ENCODE data around the gene RASAL2.

GRCh38 chr1:178241837-178242236 lies 147.9 kb downstream of the RASAL2 start:
- peak in 1 of 2 experiments; percentile 45; a peak in 2 of 4 replicates for TF ChIP-seq CTCF (conservative IDR thresholded peaks at IDR 0.05; ENCODE audit: low read depth in 2 of 2)
- no peak for TF ChIP-seq REST (IDR thresholded peaks at IDR 0.05; ENCODE audit: unreplicated experiment)
- no peak for TF ChIP-seq POLR2AphosphoS5 (IDR thresholded peaks at IDR 0.05; ENCODE audit: low read depth)
- no peak for TF ChIP-seq EZH2phosphoT487 (IDR thresholded peaks at IDR 0.05; ENCODE audit: unreplicated experiment)
- TF ChIP-seq EZH2 (IDR thresholded peaks at IDR 0.05; ENCODE audit: low read depth, unreplicated experiment) = no peak
- TF ChIP-seq ETS1 (IDR thresholded peaks at IDR 0.05) = no peak

Data from GM23338 (cell line).